Nucleus accumbens (tissue), 56 donors: Measurements from ENCODE around the gene CTR9.
"Not testable (repeated sequence)": the region's sequence is repeated elsewhere in the genome, so short reads cannot be mapped to it uniquely, and the experiment has no call there.

Experiments
- DNase-seq, 56 donors: peaks; one replicate each; lab custom pipeline; 2025; lab: John Stamatoyannopoulos, UW

CTR9 gene

DNA sequence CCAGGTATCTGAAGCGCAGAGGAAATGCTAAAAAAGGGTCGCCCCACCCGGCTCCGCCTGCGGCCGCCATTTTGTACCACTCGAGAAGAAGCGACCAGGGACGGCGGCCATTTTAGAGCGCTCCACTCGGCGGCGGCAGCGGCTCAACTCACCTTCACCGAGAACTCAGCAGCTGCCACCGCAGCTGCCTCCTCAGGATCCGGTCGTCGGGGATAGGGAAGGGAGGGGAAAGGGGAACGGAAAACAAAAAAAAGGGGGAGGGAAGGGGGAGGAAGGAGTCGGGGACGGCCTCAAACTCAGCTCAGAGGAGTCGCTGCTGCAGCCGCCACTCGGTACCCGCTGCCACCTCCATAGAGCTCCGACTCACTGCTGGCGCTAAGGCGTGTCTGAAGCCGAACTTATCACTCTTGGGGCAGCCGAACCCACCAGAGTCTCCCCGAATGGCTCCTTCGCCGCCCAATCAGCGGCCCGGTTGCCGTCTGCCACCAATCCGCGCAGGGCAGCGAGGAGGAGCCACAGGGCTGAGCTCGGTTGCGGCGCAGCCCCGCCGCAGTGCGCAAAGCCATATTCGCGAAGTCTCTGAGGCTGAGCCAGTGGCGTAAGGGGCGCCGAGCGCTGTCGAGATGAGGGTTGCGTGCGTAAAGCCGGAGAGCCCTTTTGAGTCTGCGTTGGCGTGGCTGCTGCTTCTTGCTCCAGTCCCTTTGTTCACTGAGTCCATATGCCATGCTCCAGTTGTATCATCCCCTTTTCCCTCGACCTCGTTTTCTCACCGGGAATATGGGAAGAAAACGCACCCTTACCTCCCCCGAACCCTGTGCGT lies 57.7 kb downstream of the CTR9 start, which contains the start of gene EIF4G2:
Gene EIF4G2, minus strand, starts transcription at position 374 of the 820 bp plus-strand sequence.
- DNase-seq: peak; percentile 89 to 100 (median 99)

DNA sequence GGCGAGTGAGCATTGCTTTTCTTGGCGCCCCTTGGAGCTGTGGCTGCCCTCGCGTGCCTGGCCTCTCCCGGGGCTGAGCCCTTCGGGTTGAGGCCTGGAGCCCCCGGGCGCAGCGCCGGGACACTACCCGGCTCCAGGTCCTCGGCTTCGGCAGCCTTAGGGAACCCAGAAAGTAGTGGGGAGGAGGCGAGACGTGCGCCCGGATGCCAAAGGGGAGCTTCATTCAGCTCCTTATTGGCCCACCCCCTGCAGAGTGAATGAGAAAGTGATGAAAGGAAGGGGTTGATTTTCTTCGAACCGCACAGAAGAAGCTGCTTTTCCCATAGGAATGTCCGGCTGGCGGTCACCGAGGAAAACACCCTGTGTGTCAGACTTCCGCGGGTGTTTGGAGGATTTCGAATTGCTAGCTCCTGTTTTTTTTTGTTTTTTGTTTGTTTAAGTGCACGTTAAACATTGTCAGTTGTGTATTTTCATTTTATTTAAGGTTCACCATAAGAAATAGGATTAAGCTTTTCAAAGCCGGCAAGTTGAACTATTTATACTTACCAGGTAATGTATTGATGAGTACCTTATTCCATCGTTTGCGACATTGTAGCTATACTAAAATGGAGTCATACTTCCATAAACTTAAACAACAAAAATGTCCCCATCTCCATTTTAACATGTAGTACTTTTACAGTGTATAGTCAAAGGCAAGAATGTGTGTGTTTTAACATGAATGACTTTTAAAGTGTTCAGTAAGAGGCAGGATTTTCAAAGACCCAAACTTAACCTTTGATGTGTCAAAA lies 58.5 kb downstream of the CTR9 start:
- peak in 21 of 56 donors; percentile 38 to 83 (median 68) for DNase-seq

DNA sequence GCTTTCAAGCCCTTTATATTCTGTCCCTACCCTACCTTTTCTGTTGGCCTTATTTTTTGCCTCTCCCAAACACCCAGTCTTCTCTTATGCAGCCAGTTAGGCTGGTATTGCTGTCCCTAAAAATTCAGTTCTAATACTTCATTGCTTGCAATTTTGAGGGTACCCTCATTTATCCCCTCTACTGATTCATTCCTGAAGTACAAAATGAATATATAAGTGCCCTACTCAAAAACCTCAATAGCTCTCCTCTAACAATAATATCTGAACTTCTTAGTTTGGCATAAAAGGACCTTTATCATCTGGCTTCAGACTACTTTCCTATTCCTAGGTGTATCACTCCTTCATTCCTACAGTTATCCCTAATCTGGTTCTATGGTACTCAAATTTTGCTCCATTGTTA lies 62.9 kb downstream of the CTR9 start:
- no peak for DNase-seq

DNA sequence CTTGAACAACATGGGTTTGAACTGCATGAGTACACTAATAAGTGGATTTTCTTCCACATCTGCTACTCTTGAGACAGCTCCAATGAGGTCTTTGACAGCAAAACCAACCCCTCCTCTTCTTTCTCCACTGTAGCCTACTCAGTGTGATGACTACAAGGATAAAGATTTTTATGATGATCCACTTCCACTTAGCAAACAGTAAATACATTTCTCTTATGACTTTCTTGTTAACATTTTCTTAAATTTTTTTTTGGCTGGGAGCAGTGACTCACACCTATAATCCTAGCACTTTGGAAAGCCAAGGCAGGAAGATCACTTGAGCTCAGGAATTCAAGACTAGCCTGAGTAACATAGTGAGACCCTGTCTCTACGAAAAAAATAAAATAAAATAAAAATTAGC lies 67.5 kb downstream of the CTR9 start:
- DNase-seq: no peak

DNA sequence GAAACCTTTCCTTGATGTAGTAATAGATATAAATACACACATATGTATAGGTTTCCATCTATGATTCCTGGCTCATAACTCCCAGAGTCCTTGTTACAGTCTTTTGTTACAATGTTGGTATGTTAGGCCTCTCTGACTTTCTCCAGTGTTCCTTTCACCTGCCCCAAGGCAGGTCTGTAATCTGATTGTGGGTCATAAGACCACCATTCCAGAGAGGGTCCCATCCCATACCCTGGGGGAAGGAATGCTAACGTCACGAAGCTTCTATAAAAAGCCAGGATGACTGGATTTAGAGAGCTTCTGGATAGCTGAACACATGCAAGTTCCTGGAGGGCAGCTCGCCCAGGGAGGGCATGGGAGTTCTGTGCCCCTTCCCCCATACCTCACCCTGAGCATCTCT lies 71.4 kb downstream of the CTR9 start:
- DNase-seq: not testable (repeated sequence)

DNA sequence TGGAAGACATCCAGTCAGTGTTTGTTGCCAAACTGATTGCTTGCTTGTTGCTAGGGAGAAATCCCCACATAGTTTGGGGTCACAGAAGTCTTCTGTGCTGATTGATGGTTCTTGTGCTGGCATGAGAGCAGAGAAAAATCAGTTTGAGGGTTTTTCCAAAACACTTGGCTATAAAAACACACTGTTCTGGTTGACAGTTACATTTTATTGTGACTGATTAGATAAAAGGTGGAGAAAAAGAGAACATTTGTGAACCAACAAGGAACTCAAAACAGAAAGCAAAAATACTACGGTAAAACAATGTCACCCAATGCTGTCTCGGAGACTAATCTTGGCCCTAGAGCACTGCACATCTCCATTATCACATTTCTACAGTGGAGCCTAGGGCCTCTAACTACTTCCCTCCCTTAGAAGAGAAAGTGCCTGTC lies 72.1 kb downstream of the CTR9 start:
- DNase-seq: no peak

DNA sequence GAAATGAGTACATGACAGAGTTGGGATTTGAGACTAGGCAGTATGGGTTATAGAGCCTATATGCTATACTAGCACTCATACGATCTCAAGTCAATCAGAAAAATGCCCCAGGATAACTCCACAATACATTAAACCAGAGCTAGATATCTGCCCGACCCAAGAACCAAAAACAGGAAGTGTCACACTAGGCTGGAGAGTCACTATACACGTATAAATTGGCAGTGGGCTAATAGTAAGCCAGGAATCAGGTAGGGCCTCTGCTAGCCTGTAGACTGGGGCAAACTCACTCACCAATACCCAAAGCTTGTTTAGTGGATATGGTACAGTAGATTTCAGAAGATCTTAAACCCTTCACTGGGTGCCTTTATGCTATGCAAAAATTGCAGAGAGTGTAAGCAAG lies 73.8 kb downstream of the CTR9 start:
- no peak for DNase-seq

DNA sequence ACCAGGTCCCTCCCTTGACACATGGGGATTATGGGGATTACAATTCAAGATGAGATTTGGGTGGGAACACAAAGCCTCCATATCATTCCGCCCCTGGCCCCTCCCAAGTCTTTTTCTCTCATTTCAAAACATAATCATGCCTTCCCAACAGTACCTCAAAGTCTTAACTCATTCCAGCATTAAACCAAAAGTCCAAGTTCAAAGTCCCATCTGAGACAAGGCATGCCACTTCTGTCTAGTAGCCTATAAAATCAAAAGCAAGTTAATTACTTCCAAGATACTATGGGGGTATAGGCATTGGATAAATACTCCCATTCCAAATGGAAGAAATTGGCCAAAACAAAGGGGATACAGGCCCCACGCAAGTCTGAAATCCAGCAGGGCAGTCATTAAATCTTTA lies 77.4 kb downstream of the CTR9 start:
- DNase-seq: no peak

GRCh38 chr11:10829139-10829538 lies 78.1 kb downstream of the CTR9 start:
- no peak for DNase-seq
